ENCODE results near the gene KLHL7. TPM values are rescaled to one million over a fixed set of nuclear protein-coding genes. Genes with fewer than 3 reads are reported as not detected.
A peak's percentile ranks its signal among the peaks of the same experiment; 100 is the strongest.
"Not testable (repeated sequence)": the region's sequence is repeated elsewhere in the genome, so short reads cannot be mapped to it uniquely, and the experiment has no call there.

KLHL7 gene
- total and polyA plus RNA-seq, 8 donors, result 5.4 to 13.4 (median 9.1) TPM

- no peak for DNase-seq
Observed at GRCh38 chr7:23214938-23215337, 109.4 kb downstream of the KLHL7 start.

GRCh38 chr7:23216021-23216420 lies 110.4 kb downstream of the KLHL7 start:
- ATAC-seq, result peak in 2 of 4 donors; percentile 69 to 75
- Histone ChIP-seq H3K9me3 (no peaks in the 10 kb centered on the region), H3K4me3 (no peak overlapping the region), H3K27me3 (no peaks in the 10 kb centered on the region), H3K27ac (peak overlapping the region in 1 of 4 donors; percentile 39), H3K36me3 (no peaks in the 10 kb centered on the region), H3K4me1 (no peaks in the 10 kb centered on the region)
- no peak for FAIRE-seq
- DNase-seq, result peak in 1 of 6 donors; percentile 50
- TF ChIP-seq, protein P1, sequence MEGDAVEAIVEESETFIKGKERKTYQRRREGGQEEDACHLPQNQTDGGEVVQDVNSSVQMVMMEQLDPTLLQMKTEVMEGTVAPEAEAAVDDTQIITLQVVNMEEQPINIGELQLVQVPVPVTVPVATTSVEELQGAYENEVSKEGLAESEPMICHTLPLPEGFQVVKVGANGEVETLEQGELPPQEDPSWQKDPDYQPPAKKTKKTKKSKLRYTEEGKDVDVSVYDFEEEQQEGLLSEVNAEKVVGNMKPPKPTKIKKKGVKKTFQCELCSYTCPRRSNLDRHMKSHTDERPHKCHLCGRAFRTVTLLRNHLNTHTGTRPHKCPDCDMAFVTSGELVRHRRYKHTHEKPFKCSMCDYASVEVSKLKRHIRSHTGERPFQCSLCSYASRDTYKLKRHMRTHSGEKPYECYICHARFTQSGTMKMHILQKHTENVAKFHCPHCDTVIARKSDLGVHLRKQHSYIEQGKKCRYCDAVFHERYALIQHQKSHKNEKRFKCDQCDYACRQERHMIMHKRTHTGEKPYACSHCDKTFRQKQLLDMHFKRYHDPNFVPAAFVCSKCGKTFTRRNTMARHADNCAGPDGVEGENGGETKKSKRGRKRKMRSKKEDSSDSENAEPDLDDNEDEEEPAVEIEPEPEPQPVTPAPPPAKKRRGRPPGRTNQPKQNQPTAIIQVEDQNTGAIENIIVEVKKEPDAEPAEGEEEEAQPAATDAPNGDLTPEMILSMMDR (IDR thresholded peaks at IDR 0.05), result no peak
- 55 to 88% methylated on average over 2 of the region's 2 CpGs for WGBS, 2 donors
- intact Hi-C loops (cut with DNase I), result no loop called here

More at GRCh38 chr7:23214938-23215337, 109.4 kb downstream of the KLHL7 start:
- Histone ChIP-seq H3K9me3 (no peaks in the 10 kb centered on the region), H3K4me3 (no peak overlapping the region), H3K36me3 (no peaks in the 10 kb centered on the region), H3K27ac (no peak overlapping the region), H3K4me1 (no peaks in the 10 kb centered on the region), H3K27me3 (no peaks in the 10 kb centered on the region)
- FAIRE-seq (no peak), ATAC-seq (no peak)
- TF ChIP-seq, protein P1 (IDR thresholded peaks at IDR 0.05), result no peak
- intact Hi-C loops (cut with DNase I), result no loop called here
- 82 to 89% methylated on average over 3 of the region's 6 CpGs for WGBS, 2 donors

DNA sequence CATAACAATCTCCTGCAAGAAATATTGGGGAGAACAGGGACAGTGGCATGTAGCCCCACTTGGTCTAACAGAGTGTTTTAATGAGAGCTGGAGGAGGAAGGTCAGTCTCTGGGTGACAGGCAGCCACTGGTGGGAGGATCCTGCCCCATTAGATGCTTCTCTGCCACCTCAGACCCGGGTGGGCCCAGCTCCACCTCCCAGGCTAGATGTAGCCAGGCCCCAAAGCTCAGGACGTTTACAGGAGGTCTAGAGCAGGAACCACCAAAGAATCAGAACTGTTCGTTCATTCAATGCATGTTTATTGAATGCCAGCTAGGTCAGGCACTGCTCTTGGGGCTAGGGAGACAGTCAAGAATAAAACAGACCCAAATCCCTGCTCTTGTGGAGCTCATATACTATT lies 112.6 kb downstream of the KLHL7 start:
- TF ChIP-seq, protein P1 (IDR thresholded peaks at IDR 0.05), result no peak
- Histone ChIP-seq H3K9me3 (no peaks in the 10 kb centered on the region), H3K36me3 (no peaks in the 10 kb centered on the region), H3K4me3 (no peak overlapping the region), H3K4me1 (no peaks in the 10 kb centered on the region), H3K27me3 (no peaks in the 10 kb centered on the region), H3K27ac (no peak overlapping the region)
- 34 to 45% methylated on average over 3 of the region's 3 CpGs for WGBS, 2 donors
- ATAC-seq (no peak), FAIRE-seq (no peak), DNase-seq (no peak)
- intact Hi-C loops (cut with DNase I), result no loop called here

- H3K4me1 ChIP-seq, result no peaks in the 10 kb centered on the region
- no peak overlapping the region for H3K27ac ChIP-seq
- TF ChIP-seq, protein P1 (IDR thresholded peaks at IDR 0.05), result no peak
- intact Hi-C loops (cut with DNase I), result no loop called here
- H3K27me3 ChIP-seq, result no peaks in the 10 kb centered on the region
- no peaks in the 10 kb centered on the region for H3K9me3 ChIP-seq
- no peak for DNase-seq
- WGBS, 2 donors, result 61 to 69% methylated on average over 10 of the region's 10 CpGs
- no peak overlapping the region for H3K4me3 ChIP-seq
- ATAC-seq, result no peak
- no peaks in the 10 kb centered on the region for H3K36me3 ChIP-seq
- FAIRE-seq, result no peak
Observed at GRCh38 chr7:23220690-23221305, 115.2 kb downstream of the KLHL7 start.

DNA sequence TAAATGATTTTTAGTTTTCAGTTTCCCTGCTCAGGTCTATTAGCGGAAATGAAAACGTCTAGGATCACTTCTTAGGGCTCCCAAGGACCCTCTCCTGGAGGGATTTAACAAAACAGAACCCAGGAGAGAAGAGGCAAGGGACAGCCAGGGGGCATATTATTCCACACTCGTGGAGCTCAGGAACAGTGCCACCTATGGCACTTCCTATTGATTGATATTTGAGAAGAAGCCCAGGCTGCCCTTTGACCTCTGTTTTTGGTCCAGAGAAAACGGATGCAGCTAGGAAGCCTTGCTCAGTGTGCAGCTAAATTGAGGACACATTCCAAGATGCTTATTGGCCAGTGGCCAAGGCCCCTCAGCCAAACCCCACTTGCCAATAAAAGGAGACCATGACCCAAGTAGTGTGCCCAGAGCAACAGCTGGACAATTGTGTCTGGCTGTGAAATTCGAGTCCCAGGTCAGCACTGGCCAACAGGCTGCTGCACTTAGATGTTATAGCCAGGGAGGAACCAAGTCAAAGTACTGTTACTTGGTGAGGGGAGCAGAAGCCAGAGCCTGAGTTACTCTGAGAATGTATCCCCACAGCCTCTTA lies 117.0 kb downstream of the KLHL7 start:
- Histone ChIP-seq H3K9me3 (no peaks in the 10 kb centered on the region), H3K4me1 (no peaks in the 10 kb centered on the region), H3K36me3 (no peaks in the 10 kb centered on the region), H3K27ac (no peak overlapping the region), H3K4me3 (no peak overlapping the region), H3K27me3 (no peaks in the 10 kb centered on the region)
- TF ChIP-seq, protein P1 (IDR thresholded peaks at IDR 0.05), result no peak
- FAIRE-seq (no peak), ATAC-seq (no peak), DNase-seq (no peak)
- intact Hi-C loops (cut with DNase I), result no loop called here
- WGBS, 2 donors, result 31 to 37% methylated on average over 5 of the region's 5 CpGs

- intact Hi-C loops (cut with DNase I); ATAC-seq; H3K27ac ChIP-seq; H3K4me3 ChIP-seq; H3K9me3 ChIP-seq; FAIRE-seq; DNase-seq; H3K27me3 ChIP-seq; H3K4me1 ChIP-seq; H3K36me3 ChIP-seq: not testable (repeated sequence)
- 74 to 75% methylated on average over 4 of the region's 4 CpGs for WGBS, 2 donors
Observed at GRCh38 chr7:23224364-23224763, 118.8 kb downstream of the KLHL7 start.
